GM12878 (cell line): ENCODE measurements around the gene RIMBP2. TPM values are rescaled to one million over a fixed set of nuclear protein-coding genes. Genes with fewer than 3 reads are reported as not detected.

Source experiments
- ATAC-seq: fragments of 200-7000 bp; cut with Tn5 transposase; 3 replicates; pipeline ENCODE4 v1.9.1; 2020; ENCODE audit warnings: mild to moderate bottlenecking, moderate library complexity
- BruUV-seq: library from RNA; stranded (reverse); fragments of 400-500 nt; replicated peaks from 2 replicates; lab custom pipeline; 2021; lab: Mats Ljungman, UMichigan
- CTCF ChIA-PET: fragments of 300-600 bp; sonication (Branson Sonifier 250); formaldehyde crosslinking; extraction: SDS; loops from one replicate; lab custom pipeline; 2021; ENCODE audit warnings: inconsistent platforms; lab: Yijun Ruan, JAX
- POLR2A ChIA-PET: fragments of 350-600 bp; formaldehyde crosslinking; extraction: SDS; loops from one replicate; lab custom pipeline; 2021; ENCODE audit warnings: inconsistent platforms; lab: Charles Lee
- RAD21 ChIA-PET: fragments of 300-600 bp; sonication (Branson Sonifier 250); formaldehyde crosslinking; loops from one replicate; lab custom pipeline; 2023; ENCODE audit warnings: antibody characterized with exemption; ENCODE audit not compliant: unreplicated experiment; lab: Charles Lee
- SMC1A ChIA-PET: fragments of 300-600 bp; sonication (Branson Sonifier 250); formaldehyde crosslinking; loops from one replicate; lab custom pipeline; 2023; ENCODE audit not compliant: unreplicated experiment, uncharacterized antibody; lab: Charles Lee
- DNase-seq: peaks from one replicate; pipeline ENCODE4 v3.0.0-alpha.2; 2011; ENCODE audit warnings: low read depth, low spot score
- FAIRE-seq: peaks from 3 replicates; lab custom pipeline; 2011; peaks lifted over from hg19 to GRCh38; lab: Jason Lieb, UNC
- H2AFZ ChIP-seq: 2 replicates; pipeline ENCODE4 v1.6.0; 2011; ENCODE audit warnings: low read depth, low read length, control low read depth; ENCODE audit not compliant: control insufficient read depth
- H3K27ac ChIP-seq: 2 replicates; pipeline ENCODE4 v1.5.1; 2011; ENCODE audit warnings: control low read depth; ENCODE audit not compliant: control insufficient read depth, insufficient read depth
- H3K27me3 ChIP-seq, 2 experiments: replicated peaks in 1 of 2; 2 replicates each; pipeline versions ENCODE4 v1.6.0 to v1.6.1; 2011; ENCODE audit warnings: low read length in 1 of 2; ENCODE audit not compliant: control insufficient read depth in 2 of 2, insufficient read depth in 2 of 2
- H3K36me3 ChIP-seq, 2 experiments: 2 replicates each; pipeline ENCODE4 v1.5.1; 2011; ENCODE audit warnings: low read length in 1 of 2; ENCODE audit not compliant: control insufficient read depth in 2 of 2, insufficient read depth in 2 of 2
- H3K4me1 ChIP-seq: 2 replicates; pipeline ENCODE4 v1.6.1; 2011; ENCODE audit warnings: mild to moderate bottlenecking, low read length, moderate library complexity, mixed read lengths; ENCODE audit not compliant: control insufficient read depth, insufficient read depth
- H3K4me2 ChIP-seq: 2 replicates; pipeline ENCODE4 v1.6.0; 2011; ENCODE audit warnings: control low read depth; ENCODE audit not compliant: control insufficient read depth, insufficient read depth
- H3K4me3 ChIP-seq: fragments of 200-600 bp; sonication (generic); 2 replicates; pipeline ENCODE4 v1.5.1; 2016
- H3K79me2 ChIP-seq: 2 replicates; pipeline ENCODE4 v1.6.0; 2011; ENCODE audit warnings: low read length; ENCODE audit not compliant: control insufficient read depth, insufficient read depth
- H3K9ac ChIP-seq: 2 replicates; pipeline ENCODE4 v1.8.0; 2011; ENCODE audit warnings: low read length, control low read depth, mixed read lengths; ENCODE audit not compliant: control insufficient read depth, insufficient read depth
- H3K9me3 ChIP-seq: replicated peaks from 3 replicates; pipeline ENCODE4 v1.5.1; 2011; ENCODE audit warnings: mild to moderate bottlenecking, low read length; ENCODE audit not compliant: control insufficient read depth, insufficient read depth
- H4K20me1 ChIP-seq: 2 replicates; pipeline ENCODE4 v1.6.0; 2011; ENCODE audit not compliant: control insufficient read depth, insufficient read depth
- BHLHE40 ChIP-seq, 2 experiments: fragments of 450-650 bp in 1 of 2; IDR thresholded peaks; 2 replicates each; pipeline ENCODE4 v1.6.1; 2011 to 2017; ENCODE audit warnings: low read depth in 2 of 2, borderline replicate concordance in 1 of 2, improper control_type of control experiment in 1 of 2, low read length in 1 of 2, mild to moderate bottlenecking in 1 of 2
- EGR1 ChIP-seq, 2 experiments: IDR thresholded peaks; 1 replicate in 1 of 2; 2 replicates in 1 of 2; pipeline ENCODE4 v1.6.1; 2011 to 2012; ENCODE audit warnings: low read depth in 2 of 2, low read length in 2 of 2, borderline replicate concordance in 1 of 2, mild to moderate bottlenecking in 1 of 2, moderate library complexity in 1 of 2
- FOXM1 ChIP-seq: IDR thresholded peaks from 2 replicates; pipeline ENCODE4 v1.6.1; 2012; ENCODE audit warnings: low read depth, mild to moderate bottlenecking, inconsistent platforms, low read length, moderate library complexity
- GABPA ChIP-seq: IDR thresholded peaks from 2 replicates; pipeline ENCODE4 v1.6.1; 2014; ENCODE audit warnings: antibody characterized with exemption, low read depth, mild to moderate bottlenecking, inconsistent platforms
- HDAC2 ChIP-seq: fragments of 200-600 bp; sonication (generic); IDR thresholded peaks from 2 replicates; pipeline ENCODE4 v1.6.1; 2017
- MXI1 ChIP-seq: fragments of 150-350 bp; IDR thresholded peaks from 2 replicates; pipeline ENCODE4 v1.6.1; 2011; ENCODE audit warnings: low read depth, mild to moderate bottlenecking, inconsistent platforms, low read length, improper control_type of control experiment
- RUNX3 ChIP-seq: IDR thresholded peaks from 2 replicates; pipeline ENCODE4 v1.6.1; 2012; ENCODE audit warnings: low read length, inconsistent platforms
- SREBF1 ChIP-seq: IDR thresholded peaks from 2 replicates; pipeline ENCODE4 v1.6.1; 2012; ENCODE audit warnings: mild to moderate bottlenecking, low read length
- ZNF384 ChIP-seq: IDR thresholded peaks from 2 replicates; pipeline ENCODE4 v1.6.1; 2012; ENCODE audit warnings: low read depth, mild to moderate bottlenecking, low read length, improper control_type of control experiment, borderline replicate concordance
- WGBS: methylation state at CpG from one replicate; pipeline ENCODE4 v1.1.6; 2016; ENCODE audit warnings: low lambda C conversion rate; ENCODE audit not compliant: insufficient replicate concordance, insufficient coverage; ENCODE audit errors: missing lambda C conversion rate; 5-methylcytosine and 5-hydroxymethylcytosine counted together
- in situ Hi-C: fragments of 300-500 bp; cut with MboI; formaldehyde crosslinking; loops from 9 replicates; pipeline ENCODE4 v1.14.3; 2018; ENCODE audit warnings: mixed read lengths
- intact Hi-C: fragments of 100-400 bp; cut with micrococcal nuclease; formaldehyde crosslinking; loops from one replicate; pipeline ENCODE4 v1.14.2; 2022; ENCODE audit not compliant: unreplicated experiment
- polyA plus RNA-seq, 11 experiments: library from polyadenylated mRNA; depleted of rRNA in 4 of 11; unstranded in 6 of 11; stranded (reverse) in 5 of 11; fragments of >200 nt; fragmentation: Nextera tagmentation in 4 of 11; fragmentation: Illumina TruSeq in 1 of 11; extraction: Ambion mirVana in 4 of 11; extraction: Trizol in 1 of 11; gene quantifications; 1 replicate in 1 of 11; 2 replicates in 10 of 11; pipeline versions ENCODE4 v1.2.1 to v1.2.3, GENCODE V29; 2011 to 2016; ENCODE audit warnings: inconsistent platforms in 2 of 11, missing spikeins in 2 of 11, low read depth in 1 of 11
- total RNA-seq, 4 experiments: library from RNA; depleted of rRNA in 3 of 4; stranded (reverse); fragments of >200 nt in 3 of 4; fragmentation: Illumina TruSeq in 1 of 4; extraction: Trizol in 1 of 4; gene quantifications; 2 replicates each; pipeline versions ENCODE4 v1.2.1 to v1.2.3, GENCODE V29; 2013 to 2021
- TF ChIP-seq, protein P1 (sequence below): fragments of 450-650 bp; conservative IDR thresholded peaks from 2 replicates; pipeline ENCODE4 v1.6.1; 2017; ENCODE audit warnings: mild to moderate bottlenecking, moderate library complexity

The RIMBP2 gene
- total and polyA plus RNA-seq, 10 of the 15 experiments (the other 5 are each of a cell fraction or from before 2014, with no cell fraction given) = 0.04 to 2.9 (median 0.07) TPM; not detected in 1

DNA sequence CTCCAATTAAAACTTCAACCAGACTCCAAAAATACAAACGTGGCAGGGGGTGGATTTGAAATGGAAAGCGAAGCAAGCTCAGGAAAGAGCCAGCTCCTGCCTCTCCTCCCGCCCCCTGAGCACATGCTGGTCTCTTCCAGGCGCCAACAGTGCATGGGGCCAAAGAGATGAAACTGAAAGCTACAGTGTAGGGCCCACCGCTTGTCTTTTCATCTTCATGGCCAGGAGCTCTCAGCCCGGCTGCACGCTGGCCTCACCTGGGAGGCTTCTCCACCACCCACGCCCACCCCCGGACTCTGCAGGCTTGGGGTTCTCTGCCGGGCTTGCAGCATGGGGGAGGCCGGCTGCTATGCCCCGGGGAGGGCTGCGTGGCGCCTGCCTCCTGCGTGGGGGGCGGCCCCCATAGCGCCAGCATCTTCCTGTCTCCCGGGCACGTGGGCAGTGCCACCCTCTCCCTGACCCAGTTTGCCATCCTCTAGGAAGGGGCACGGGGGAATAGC is 2.0 kb downstream of the RIMBP2 start:
- no peak overlapping the region for H3K27ac ChIP-seq
- H3K9ac ChIP-seq = peak overlapping the region; percentile 60; the same call in 1 of the 2 replicates
- H3K4me3 ChIP-seq = peak overlapping the region; percentile 50
- no peak for FAIRE-seq
- H3K4me1 ChIP-seq = no peaks in the 10 kb centered on the region
- 1% methylated on average over 20 of the region's 20 CpGs for WGBS
- H3K9me3 ChIP-seq = no peaks in the 10 kb centered on the region
- H3K36me3 ChIP-seq = no peaks in the 10 kb centered on the region
- BruUV-seq = no TSS peak
- peak overlapping the region; percentile 38; the same call in 1 of the 2 replicates for H3K4me2 ChIP-seq
- in situ Hi-C loops = no loop called here
- ChIA-PET POLR2A (interaction anchor here (1.1 kb wide), 1 partner anchor 18 kb away, joined by 3 read pairs; no protein-coding TSS in a partner anchor), CTCF (interaction anchor here (1.2 kb wide), 1 partner anchor 34 kb away, joined by 3 read pairs; no protein-coding TSS in a partner anchor), RAD21 (interaction anchor here (1.1 to 1.9 kb wide), 3 partner anchors 34 to 233 kb away, joined by 3 to 6 read pairs (median 5); no protein-coding TSS in a partner anchor), SMC1A (interaction anchor here (1.6 kb wide), 1 partner anchor 34 kb away, joined by 6 read pairs; no protein-coding TSS in a partner anchor)
- peak; percentile 63 for ATAC-seq
- DNase-seq = no peak
- no peak overlapping the region for H2AFZ ChIP-seq
- TF ChIP-seq FOXM1 = no peak
- no peak for TF ChIP-seq GABPA
- no peak for TF ChIP-seq RUNX3
- TF ChIP-seq, protein P1, sequence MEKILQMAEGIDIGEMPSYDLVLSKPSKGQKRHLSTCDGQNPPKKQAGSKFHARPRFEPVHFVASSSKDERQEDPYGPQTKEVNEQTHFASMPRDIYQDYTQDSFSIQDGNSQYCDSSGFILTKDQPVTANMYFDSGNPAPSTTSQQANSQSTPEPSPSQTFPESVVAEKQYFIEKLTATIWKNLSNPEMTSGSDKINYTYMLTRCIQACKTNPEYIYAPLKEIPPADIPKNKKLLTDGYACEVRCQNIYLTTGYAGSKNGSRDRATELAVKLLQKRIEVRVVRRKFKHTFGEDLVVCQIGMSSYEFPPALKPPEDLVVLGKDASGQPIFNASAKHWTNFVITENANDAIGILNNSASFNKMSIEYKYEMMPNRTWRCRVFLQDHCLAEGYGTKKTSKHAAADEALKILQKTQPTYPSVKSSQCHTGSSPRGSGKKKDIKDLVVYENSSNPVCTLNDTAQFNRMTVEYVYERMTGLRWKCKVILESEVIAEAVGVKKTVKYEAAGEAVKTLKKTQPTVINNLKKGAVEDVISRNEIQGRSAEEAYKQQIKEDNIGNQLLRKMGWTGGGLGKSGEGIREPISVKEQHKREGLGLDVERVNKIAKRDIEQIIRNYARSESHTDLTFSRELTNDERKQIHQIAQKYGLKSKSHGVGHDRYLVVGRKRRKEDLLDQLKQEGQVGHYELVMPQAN = 0 out of 2 replicates have a peak, but pooled peaks have one; percentile 26
- TF ChIP-seq HDAC2 = no peak
- no peak for TF ChIP-seq SREBF1
- no peak for TF ChIP-seq ZNF384
- TF ChIP-seq EGR1 (IDR thresholded peaks at IDR 0.05; ENCODE audit: borderline replicate concordance in 1 of 2, low read depth in 2 of 2, low read length in 2 of 2) = 0 out of 3 replicates have a peak, but pooled peaks of 1 of the 2 experiments have one; percentile 37
- peak in 1 of 2 experiments; percentile 16; a peak in 1 of 4 replicates for TF ChIP-seq BHLHE40 (IDR thresholded peaks at IDR 0.05; ENCODE audit: borderline replicate concordance in 1 of 2, low read depth in 2 of 2, low read length in 1 of 2)
- TF ChIP-seq MXI1 = 0 out of 2 replicates have a peak, but pooled peaks have one; percentile 25
- no peaks in the 10 kb centered on the region for H4K20me1 ChIP-seq
- H3K79me2 ChIP-seq = peaks cover 11% of the 10 kb centered on the region
- intact Hi-C loops = loop anchor here (10.0 kb wide), 1 partner anchor 139 kb away; no protein-coding TSS in a partner anchor
- no peaks in the 10 kb centered on the region; a peak in 1 of 4 replicates for H3K27me3 ChIP-seq
